HEK293 (cell line): ENCODE measurements around the gene AMT.
A peak's percentile ranks its signal among the peaks of the same experiment; 100 is the strongest.

Experiments used
- ATF2 ChIP-seq: fragments of 450-650 bp; formaldehyde crosslinking; IDR thresholded peaks from 2 replicates; pipeline ENCODE4 v1.5.1; 2016; ENCODE audit warnings: missing biosample characterization, missing genetic modification characterization, low read depth
- MEIS1 ChIP-seq: sonication (generic); formaldehyde crosslinking; IDR thresholded peaks from 2 replicates; pipeline ENCODE4 v1.8.1; 2022; ENCODE audit warnings: missing genetic modification reagents, mild to moderate bottlenecking, borderline replicate concordance
- PRDM10 ChIP-seq: fragments of 450-650 bp; formaldehyde crosslinking; IDR thresholded peaks from 2 replicates; pipeline ENCODE4 v1.5.1; 2016; ENCODE audit warnings: missing biosample characterization, missing genetic modification characterization
- SALL2 ChIP-seq: fragments of 450-650 bp; formaldehyde crosslinking; IDR thresholded peaks from 2 replicates; pipeline ENCODE4 v1.5.0; 2017; ENCODE audit warnings: missing biosample characterization, mild to moderate bottlenecking, missing genetic modification characterization, borderline replicate concordance
- ZBTB1 ChIP-seq: fragments of 450-650 bp; formaldehyde crosslinking; IDR thresholded peaks from 2 replicates; pipeline ENCODE4 v1.5.1; 2016; ENCODE audit warnings: missing biosample characterization, missing genetic modification characterization
- ZBTB21 ChIP-seq: fragments of 450-650 bp; formaldehyde crosslinking; IDR thresholded peaks from 2 replicates; pipeline ENCODE4 v1.5.1; 2017; ENCODE audit warnings: missing biosample characterization, missing genetic modification characterization
- ZBTB8A ChIP-seq: fragments of 450-650 bp; formaldehyde crosslinking; IDR thresholded peaks from 2 replicates; pipeline ENCODE4 v1.5.1; 2016; ENCODE audit warnings: missing biosample characterization, missing genetic modification characterization
- ZFP3 ChIP-seq: fragments of 450-650 bp; formaldehyde crosslinking; IDR thresholded peaks from 2 replicates; pipeline ENCODE4 v1.5.1; 2016; ENCODE audit warnings: low read depth, missing biosample characterization, missing genetic modification characterization
- ZNF140 ChIP-seq: fragments of 450-650 bp; formaldehyde crosslinking; IDR thresholded peaks from 2 replicates; pipeline ENCODE4 v1.5.1; 2016; ENCODE audit warnings: missing biosample characterization, missing genetic modification characterization
- ZNF16 ChIP-seq: fragments of 450-650 bp; formaldehyde crosslinking; IDR thresholded peaks from 2 replicates; pipeline ENCODE4 v1.5.1; 2016; ENCODE audit warnings: low read depth, missing biosample characterization, missing genetic modification characterization
- ZNF214 ChIP-seq: fragments of 450-650 bp; formaldehyde crosslinking; IDR thresholded peaks from 2 replicates; pipeline ENCODE4 v1.5.1; 2017; ENCODE audit warnings: missing biosample characterization, mild to moderate bottlenecking, missing genetic modification characterization, borderline replicate concordance
- ZNF248 ChIP-seq: fragments of 450-650 bp; formaldehyde crosslinking; IDR thresholded peaks from 2 replicates; pipeline ENCODE4 v1.5.1; 2017; ENCODE audit warnings: missing biosample characterization, missing genetic modification characterization
- ZNF280C ChIP-seq: fragments of 450-650 bp; formaldehyde crosslinking; IDR thresholded peaks from 2 replicates; pipeline ENCODE4 v1.5.1; 2016; ENCODE audit warnings: missing biosample characterization, missing genetic modification characterization
- ZNF280D ChIP-seq: fragments of 450-650 bp; formaldehyde crosslinking; IDR thresholded peaks from 2 replicates; pipeline ENCODE4 v1.5.1; 2016; ENCODE audit warnings: missing biosample characterization, missing genetic modification characterization
- ZNF341 ChIP-seq: fragments of 450-650 bp; formaldehyde crosslinking; IDR thresholded peaks from 2 replicates; pipeline ENCODE4; 2016; ENCODE audit warnings: low read depth, missing biosample characterization, missing genetic modification characterization
- ZNF366 ChIP-seq: fragments of 450-650 bp; formaldehyde crosslinking; conservative IDR thresholded peaks from 2 replicates; pipeline ENCODE4 v1.5.1; 2016; ENCODE audit warnings: missing biosample characterization, missing genetic modification characterization
- ZNF449 ChIP-seq: fragments of 450-650 bp; formaldehyde crosslinking; IDR thresholded peaks from 2 replicates; pipeline ENCODE4 v1.5.1; 2017; ENCODE audit warnings: missing biosample characterization, mild to moderate bottlenecking, missing genetic modification characterization, moderate library complexity
- ZNF488 ChIP-seq: fragments of 450-650 bp; formaldehyde crosslinking; IDR thresholded peaks from 2 replicates; pipeline ENCODE4 v1.5.1; 2016; ENCODE audit warnings: missing biosample characterization, missing genetic modification characterization
- ZNF596 ChIP-seq: fragments of 450-650 bp; IDR thresholded peaks from 2 replicates; pipeline ENCODE4 v1.5.0; 2018; ENCODE audit warnings: missing biosample characterization, mild to moderate bottlenecking, missing genetic modification characterization, moderate library complexity
- ZNF776 ChIP-seq: fragments of 450-650 bp; formaldehyde crosslinking; IDR thresholded peaks from 2 replicates; pipeline ENCODE4 v1.5.0; 2017; ENCODE audit warnings: missing biosample characterization, missing genetic modification characterization, borderline replicate concordance
- ZSCAN18 ChIP-seq: fragments of 450-650 bp; formaldehyde crosslinking; IDR thresholded peaks from 2 replicates; pipeline ENCODE4 v1.5.1; 2016; ENCODE audit warnings: missing biosample characterization, missing genetic modification characterization

AMT gene

GRCh38 chr3:49469936-49470713 lies 47.9 kb upstream of the AMT start, which contains the start of gene DAG1 (continued):
- TF ChIP-seq ZNF280C (tag by site-specific recombination) (no peak), PRDM10 (no peak), ZNF140 (tag by site-specific recombination) (no peak), ZBTB1 (tag by site-specific recombination) (no peak), ZNF596 (no peak), ZNF248 (no peak), ZNF280D (tag by site-specific recombination) (no peak), MEIS1 (CRISPR knock-in tag) (no peak), ZNF214 (no peak), ZNF449 (tag by site-specific recombination) (no peak), ZBTB21 (tag by site-specific recombination) (no peak), ZBTB8A (tag by site-specific recombination) (peak; percentile 91), SALL2 (tag by site-specific recombination) (no peak), ZNF776 (no peak), ZNF341 (tag by site-specific recombination) (peak; percentile 88), ZFP3 (tag by site-specific recombination) (no peak), ZSCAN18 (tag by site-specific recombination) (no peak), ZNF16 (no peak), ATF2 (tag by site-specific recombination) (no peak), ZNF488 (no peak), ZNF366 (tag by site-specific recombination) (no peak)
- TF ChIP-seq, all 188 proteins: peak for 37
